HUES48 (cell line): ENCODE measurements around the gene CEP68.

Experiments
- H3K27ac ChIP-seq: one replicate; pipeline ENCODE4 v1.7.0; 2013; ENCODE audit warnings: low read depth, low read length, inconsistent platforms
- H3K27me3 ChIP-seq: 2 replicates; pipeline ENCODE4 v1.6.1; 2013; ENCODE audit warnings: mild to moderate bottlenecking, low read length; ENCODE audit not compliant: control insufficient read depth, insufficient read depth
- H3K36me3 ChIP-seq: 2 replicates; pipeline ENCODE4 v1.6.1; 2013; ENCODE audit warnings: low read length; ENCODE audit not compliant: control insufficient read depth, insufficient read depth
- H3K4me1 ChIP-seq: 2 replicates; pipeline ENCODE4 v1.6.1; 2013; ENCODE audit warnings: mild to moderate bottlenecking, low read length; ENCODE audit not compliant: control insufficient read depth, insufficient read depth
- H3K4me3 ChIP-seq: 2 replicates; pipeline ENCODE4 v1.5.1; 2013; ENCODE audit warnings: mild to moderate bottlenecking, low read depth, low read length
- H3K9ac ChIP-seq: 2 replicates; pipeline ENCODE4 v1.6.1; 2013; ENCODE audit warnings: mild to moderate bottlenecking, low read depth, low read length, moderate library complexity
- H3K9me3 ChIP-seq: 2 replicates; pipeline ENCODE4 v1.6.1; 2013; ENCODE audit warnings: low read length; ENCODE audit not compliant: control insufficient read depth, insufficient read depth

Gene CEP68

GRCh38 chr2:65134158-65134557, 77.9 kb downstream of the CEP68 start:
- H3K4me3 ChIP-seq = no peak overlapping the region
- no peak overlapping the region for H3K9ac ChIP-seq
- no peaks in the 10 kb centered on the region for H3K36me3 ChIP-seq

GRCh38 chr2:65136253-65136652, 80.0 kb downstream of the CEP68 start:
- Histone ChIP-seq H3K4me1 (peaks cover 2% of the 10 kb centered on the region; the same call in 1 of the 2 replicates), H3K27ac (no peak overlapping the region), H3K27me3 (no peaks in the 10 kb centered on the region), H3K4me3 (no peak overlapping the region), H3K36me3 (no peaks in the 10 kb centered on the region), H3K9ac (no peak overlapping the region), H3K9me3 (no peaks in the 10 kb centered on the region)

More at GRCh38 chr2:65134158-65134557, 77.9 kb downstream of the CEP68 start:
- H3K4me1 ChIP-seq = peaks cover 6% of the 10 kb centered on the region; the same call in 1 of the 2 replicates
- H3K9me3 ChIP-seq = no peaks in the 10 kb centered on the region
- H3K27ac ChIP-seq = no peak overlapping the region
- H3K27me3 ChIP-seq = no peaks in the 10 kb centered on the region
